Effector CD8-positive, alpha-beta T cell (primary cell): ENCODE measurements around the gene PSPH.

Experiments used
- DNase-seq: peaks from one replicate; lab custom pipeline; 2025; lab: John Stamatoyannopoulos, UW

Gene PSPH

DNA sequence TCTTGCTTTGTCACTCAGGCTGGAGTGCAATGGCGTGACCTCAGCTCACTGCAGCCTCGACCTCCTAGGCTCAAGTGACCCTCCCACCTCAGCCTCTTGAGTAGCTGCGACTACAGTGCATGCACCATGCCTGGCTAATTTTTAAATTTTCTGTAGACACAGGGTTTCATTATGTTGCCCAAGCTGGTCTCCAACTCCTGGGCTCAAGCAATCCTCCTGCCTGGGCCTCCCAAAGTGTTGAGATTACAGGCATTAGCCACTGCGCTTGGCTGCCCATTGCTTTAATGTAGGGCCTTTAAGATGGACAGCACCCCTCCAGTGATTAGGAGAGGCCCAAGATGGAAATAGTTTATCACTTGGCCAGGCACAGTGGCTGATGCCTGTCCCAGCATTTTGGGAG is 47.5 kb downstream of the PSPH start:
- no peak for DNase-seq

DNA sequence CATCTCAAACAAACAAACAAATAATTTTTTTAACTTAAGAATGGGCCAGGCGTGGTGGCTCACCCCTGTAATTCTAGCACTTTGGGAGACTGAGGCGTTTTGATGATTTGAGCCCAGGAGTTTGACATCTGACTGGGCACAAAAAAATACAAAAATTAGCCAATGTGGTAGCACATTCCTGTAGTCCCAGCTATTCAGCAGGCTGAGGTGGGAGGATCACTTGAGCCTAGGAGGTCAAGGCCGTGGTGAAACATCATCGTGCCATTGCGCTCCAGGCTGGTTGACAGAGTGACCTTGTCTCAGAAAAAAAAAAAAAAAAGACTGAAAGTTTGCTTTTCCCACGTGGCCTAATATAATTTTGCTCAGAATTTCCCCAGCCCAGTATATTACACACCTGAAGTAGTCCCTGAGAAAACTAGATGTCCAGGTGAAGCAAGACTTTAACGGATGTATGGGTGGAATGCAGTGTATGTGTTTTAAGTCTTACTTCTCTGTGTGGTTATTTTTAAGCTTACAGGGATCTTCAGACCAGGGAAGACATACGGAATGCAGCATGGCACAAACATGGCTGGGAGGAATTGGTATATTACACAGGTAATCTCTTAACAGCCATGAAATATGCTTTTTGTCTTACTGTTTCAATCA is 54.3 kb downstream of the PSPH start:
- no peak for DNase-seq

DNA sequence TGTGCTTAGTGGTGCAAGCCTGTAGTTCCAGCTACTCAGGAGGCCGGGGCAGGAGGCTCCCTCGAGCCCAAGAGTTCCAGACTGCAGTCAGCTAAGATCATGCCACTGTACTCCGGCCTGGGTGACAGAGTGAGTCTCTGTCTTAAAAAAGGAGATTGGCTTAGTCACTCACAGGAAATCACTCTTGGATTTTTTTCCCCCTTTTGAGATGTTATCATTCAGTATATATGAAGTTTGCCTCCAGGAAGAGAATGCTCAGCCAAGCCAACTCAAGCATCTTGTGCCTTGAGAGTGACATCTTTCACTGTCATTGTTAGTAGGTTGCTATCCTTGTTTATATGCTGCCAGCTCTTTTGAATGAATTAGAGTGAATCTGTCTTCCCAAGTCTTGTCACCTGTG is 58.9 kb downstream of the PSPH start:
- DNase-seq = no peak

DNA sequence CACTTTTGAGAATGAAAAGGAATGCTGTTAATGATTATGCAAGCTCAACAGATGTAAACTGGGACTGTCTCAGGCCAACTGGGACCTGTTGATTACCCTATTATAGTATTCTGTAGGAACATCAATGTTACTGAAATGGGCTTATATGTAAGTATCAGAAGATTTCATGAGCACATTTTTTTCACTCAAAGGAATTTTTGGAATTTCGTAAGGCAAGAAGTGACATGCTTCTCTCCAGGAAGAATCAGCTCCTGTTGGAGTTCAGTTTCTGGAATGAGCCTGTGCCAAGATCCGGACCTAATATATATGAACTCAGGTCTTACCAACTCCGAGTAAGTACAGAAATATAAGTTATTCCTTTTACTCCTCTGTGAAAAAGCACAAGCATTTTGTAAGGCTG is 67.7 kb downstream of the PSPH start:
- no peak for DNase-seq

DNA sequence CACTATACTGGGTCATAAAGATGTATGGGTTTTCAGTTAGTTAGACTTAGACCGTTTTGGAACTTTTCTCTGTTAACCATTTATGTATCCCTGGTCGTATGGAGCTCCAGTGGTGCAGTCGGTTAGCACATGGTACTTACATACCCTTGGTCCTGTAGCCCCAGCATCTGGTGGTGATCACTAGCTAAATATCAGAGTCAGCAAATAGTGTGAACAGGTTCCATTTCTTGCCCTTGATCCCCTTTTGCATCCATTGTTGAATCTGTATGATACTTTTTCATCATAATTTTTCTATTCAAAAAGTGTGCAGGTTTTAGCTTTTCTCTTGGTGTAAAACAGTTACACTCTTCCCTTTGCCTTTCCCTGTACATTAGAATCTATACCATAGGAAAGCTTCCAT is 71.0 kb downstream of the PSPH start:
- no peak for DNase-seq

DNA sequence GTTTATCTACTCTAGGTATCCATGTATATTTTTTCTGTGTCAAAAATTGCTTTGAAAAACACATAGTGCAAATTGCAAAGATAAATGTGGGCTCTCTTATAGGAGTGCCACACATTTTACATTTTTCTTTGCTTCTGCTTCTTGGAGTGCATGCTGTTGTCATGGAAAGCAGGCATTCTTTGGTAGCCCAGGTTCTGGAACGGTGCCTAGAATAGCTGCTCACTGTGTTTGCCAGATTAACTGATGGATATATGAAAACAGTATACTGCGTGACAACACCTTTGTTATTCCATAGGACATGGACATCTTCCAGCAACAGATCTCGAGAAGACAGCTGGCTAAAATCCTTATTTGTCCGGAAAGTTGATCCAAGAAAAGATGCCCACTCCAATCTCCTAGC is 73.4 kb downstream of the PSPH start:
- DNase-seq = no peak

DNA sequence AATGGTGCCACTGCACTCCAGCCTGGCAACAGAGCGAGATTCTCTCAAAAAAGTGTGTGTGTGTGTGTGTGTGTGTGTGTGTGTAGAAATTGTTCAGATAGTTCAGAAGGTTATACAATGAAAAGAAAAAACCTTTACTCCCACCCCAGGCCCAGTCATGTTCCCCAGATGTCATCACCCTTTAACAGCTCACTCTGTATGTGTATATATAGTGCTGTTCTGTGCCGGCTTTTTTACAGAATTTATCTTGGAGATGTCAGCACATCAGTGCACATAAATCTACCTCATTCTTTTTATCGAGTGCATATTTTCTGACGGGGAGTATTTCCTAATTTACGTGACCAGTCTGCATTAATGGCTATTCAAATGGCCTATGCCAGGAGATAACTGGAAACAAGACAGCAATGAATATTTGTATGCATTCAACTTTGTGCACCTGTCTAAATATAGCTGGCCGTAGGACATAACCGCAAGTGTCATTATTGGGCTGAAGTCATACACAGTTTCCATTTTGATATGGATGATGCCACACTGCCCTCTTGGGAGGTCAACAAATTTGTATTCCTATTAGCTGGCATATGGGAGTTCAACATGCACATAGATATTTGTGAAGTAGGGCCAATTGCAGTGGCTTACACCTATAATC is 75.1 kb downstream of the PSPH start:
- DNase-seq = no peak

DNA sequence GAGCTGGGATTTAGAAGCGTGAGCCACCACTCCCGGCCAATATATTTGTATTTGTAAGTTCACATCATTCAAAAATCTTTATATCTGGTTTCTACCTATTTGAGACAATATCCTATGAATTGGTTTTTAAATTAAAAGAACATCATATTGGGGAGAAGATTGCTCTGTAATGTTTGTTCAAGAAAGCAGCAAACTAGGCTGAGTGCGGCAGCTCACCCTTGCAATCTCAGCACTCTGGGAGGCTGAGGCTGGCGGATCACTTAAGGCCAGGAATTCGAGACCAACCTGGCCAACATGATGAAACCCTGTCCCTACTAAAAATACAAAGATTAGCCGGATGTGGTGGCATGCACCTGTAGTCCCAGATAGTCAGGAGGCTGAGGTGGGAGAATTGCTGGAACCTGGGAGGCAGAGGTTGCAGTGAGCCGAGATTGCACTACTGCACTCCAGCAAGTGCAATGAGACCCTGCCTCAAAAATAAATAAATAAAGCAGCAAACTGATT is 77.4 kb downstream of the PSPH start:
- no peak for DNase-seq

DNA sequence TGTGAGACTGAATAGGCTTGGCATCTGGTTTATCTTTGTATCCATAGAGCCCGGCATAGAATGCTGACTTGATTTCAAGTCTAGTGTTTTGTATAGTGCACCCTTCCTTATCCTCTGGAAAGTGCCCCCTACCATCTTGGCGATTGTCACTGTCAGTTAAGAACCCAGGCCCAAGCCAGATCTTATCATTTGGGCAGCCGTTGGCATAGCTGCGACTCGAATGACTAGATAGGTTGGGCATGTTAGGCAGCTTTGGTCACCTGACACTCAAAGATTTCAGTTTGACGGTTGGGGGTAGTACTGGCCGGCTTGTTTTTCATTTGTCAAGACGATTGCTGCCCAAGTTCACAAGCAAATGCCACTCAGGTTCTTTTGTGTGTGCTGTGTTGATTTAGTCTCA is 80.3 kb downstream of the PSPH start:
- no peak for DNase-seq

DNA sequence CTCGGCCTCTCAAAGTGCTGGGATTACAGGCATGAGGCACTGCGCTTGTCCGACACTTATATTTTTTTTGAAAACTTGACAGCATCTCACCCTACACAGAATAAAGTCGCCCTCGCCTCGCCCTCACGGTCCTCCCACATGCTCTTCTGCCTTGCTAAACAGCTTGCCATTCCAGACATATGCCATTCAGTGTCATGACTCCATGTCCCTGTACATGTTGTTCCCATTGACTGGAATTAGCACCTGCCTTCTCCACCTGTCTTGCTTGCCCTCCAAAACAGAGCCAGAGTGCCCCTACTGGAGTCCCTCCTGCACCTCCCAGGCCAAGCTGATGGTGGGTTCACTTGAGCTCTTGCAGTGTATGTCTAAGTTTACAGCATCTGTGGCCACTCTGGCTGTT is 80.7 kb downstream of the PSPH start:
- DNase-seq = no peak

DNA sequence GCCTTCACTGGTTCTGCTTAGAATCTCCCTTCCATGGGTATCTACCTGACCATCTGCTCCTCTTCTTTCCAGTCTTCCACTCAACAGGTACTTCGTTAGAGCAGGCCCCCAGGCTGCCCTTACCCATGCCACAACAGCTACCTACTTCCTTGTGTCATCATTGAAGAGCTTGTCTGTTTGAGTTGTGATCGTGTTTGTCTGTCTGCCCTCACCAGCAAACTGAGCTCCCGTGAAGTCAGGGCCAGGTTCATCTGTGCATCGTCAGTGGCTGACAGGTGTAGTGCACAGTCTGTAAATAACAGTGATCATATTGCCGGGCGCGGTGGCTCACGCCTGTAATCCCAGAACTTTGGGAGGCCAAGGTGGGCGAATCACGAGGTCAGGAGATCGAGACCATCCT is 81.9 kb downstream of the PSPH start:
- DNase-seq = no peak

DNA sequence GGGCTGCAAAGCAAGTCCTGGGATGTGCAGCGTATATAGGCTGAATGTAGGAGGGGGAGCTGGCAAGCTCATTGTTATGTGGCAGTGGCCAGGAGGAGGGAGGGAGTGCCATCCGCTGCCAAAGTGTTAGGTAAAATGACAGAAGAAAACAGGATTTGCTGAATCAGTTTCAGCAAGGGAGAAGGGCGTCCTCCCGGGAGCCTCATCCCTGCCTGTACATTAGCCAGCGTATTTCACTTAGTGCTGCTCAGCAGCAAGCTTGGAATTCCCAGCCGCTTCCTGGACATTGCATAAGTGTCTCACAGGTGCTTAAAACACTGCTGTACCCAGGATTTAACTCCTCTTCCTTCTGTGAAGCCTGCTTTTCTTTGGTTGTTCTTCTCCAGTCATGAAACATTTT is 84.4 kb downstream of the PSPH start:
- DNase-seq = no peak

DNA sequence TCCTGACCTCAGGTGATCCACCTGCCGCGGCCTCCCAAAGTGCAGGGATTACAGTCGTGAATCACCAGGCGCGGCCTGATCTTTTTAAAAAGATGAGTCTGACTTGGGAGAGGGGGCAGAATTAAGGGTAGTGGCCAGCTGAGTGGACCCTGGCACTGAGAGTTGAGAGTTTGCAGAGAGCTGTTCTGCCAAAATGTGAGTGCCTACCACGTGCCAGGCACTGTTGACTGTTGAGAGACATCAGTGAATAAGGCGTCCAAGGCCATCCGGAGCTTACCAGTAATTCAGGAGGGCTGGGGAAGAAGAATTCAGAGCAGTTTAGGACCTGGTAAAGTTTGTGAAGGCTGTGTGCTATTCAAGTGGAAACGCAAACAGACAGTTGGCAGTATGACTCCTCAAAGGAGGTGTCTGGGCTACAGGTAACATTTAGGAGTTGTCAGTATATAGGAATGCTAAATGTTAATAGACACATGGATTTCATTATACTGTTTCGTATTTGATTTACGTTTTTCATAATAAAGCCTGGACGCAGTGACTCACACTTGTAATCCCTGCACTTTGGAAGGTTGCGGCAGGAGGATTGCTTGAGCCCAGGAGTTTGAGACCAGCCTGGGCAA is 85.3 kb downstream of the PSPH start:
- no peak for DNase-seq

DNA sequence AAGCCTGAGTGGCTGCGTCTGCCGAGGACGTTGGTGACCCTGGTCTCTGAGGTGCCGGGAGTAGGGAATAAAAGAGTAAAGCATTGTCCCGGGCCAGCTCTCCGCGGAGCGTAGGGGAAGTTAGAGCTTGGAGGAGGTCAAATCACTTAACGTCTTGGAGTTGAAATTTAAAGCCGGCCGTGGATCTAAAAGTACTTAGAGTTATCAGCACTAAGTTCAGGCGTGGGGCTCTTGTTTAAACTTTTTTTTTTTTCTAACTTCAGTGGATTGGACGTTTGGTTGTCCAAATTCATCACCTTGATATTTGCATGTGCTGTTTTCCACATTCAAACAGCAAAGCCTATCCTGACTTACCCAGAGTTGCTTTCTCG is 86.2 kb downstream of the PSPH start:
- DNase-seq = peak; percentile 24

DNA sequence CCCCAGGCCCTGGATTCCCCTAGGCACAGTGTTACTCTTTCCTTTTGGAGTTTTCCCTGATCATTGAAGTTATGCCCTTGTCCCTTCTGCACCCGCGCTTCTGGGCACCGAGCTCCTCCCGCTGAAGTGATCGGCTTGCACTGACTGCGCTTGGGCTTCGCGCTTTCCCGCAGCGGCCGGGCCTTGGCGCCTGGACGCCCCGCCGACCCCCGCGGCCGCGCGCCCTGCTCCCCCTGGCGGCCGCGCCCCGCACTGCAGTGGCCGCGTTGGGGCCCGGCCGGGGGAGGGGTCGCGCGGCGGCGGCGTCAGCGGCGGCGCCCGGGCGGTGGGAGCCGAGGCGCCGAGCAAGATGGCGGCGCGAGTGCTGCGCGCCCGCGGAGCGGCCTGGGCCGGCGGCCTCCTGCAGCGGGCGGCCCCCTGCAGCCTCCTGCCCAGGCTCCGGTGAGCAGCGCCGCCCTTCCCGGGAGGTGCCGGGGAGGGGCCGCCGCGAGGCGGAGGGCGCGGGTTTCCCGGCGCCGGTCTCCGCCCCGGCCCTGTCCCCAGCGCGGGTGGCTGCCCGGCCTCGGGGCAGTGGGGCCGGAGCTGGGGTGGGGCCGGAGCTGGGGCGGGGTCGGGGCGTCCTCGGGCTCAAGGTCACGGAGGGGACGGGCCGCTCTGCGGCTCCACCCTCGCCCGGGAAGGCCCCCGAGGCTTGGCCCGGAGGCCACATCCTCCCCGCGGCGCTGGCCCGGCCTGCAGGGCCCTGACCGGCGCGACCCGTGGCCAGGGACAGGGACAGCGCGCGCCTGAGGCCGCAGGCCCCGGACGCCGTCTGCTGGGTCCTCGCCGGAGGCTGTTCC is 86.8 kb downstream of the PSPH start, which contains the start of gene NIPSNAP2:
Gene NIPSNAP2, plus strand, starts transcription at position 325 of the 839 bp plus-strand sequence. Its CDS starts 25 bp downstream, at position 350.
- DNase-seq = peak; percentile 48

DNA sequence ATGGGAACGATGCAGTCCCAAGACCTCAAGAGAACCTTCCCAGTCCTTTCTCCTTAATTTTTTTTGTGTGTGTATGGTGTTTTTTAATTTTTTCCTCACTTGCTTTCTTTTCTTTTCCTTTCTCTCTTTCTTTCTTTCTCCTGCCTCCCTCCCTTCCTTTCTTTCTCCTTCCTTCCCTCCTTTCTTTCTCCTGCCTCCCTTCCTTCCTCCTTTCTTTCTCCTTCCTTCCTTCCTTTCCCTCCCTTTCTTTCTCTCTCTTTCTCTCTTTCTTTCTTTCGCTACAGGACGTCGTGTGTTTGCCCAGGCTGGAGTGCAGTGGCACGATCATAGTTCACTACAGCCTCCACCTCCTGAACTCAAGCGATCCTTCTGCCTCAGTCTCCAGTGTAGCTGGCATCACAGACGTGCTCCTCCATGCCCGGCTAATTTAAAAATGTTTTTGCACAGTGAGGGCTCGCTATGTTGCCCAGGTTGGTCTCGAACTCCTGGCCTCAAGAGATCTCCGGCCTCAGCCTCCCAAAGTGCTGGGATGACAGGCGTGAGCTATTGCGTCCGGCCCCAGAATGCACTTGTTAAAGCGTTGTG is 87.6 kb downstream of the PSPH start:
- no peak for DNase-seq

DNA sequence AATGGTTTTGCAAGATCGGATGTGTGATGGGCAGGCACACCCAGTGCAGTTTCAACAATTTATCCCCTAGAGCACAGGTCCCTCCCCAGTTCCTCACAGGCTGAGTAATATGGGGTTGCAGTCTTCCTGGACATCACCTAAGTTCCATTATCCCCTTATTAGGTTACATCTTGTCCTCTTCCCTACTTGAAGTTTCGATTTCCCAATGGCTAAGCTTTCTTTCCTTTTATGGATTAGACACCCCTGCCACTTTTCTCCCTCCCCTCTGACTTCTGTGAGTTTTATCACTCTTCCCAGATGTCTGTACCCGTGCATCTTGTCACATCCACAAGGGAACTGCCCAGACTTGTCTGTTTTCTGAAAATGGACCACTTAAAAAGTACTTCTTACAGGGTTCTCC is 89.2 kb downstream of the PSPH start:
- no peak for DNase-seq
